NCI-H2227 treated with DMSO at 0.1 percent for 48 hours (cell line): ENCODE results near the gene THTPA.
"Not testable (repeated sequence)": the region's sequence is repeated elsewhere in the genome, so short reads cannot be mapped to it uniquely, and the experiment has no call there.

Source experiments
- DNase-seq: peaks from one replicate; lab custom pipeline; 2025; lab: John Stamatoyannopoulos, UW

Gene THTPA

DNA sequence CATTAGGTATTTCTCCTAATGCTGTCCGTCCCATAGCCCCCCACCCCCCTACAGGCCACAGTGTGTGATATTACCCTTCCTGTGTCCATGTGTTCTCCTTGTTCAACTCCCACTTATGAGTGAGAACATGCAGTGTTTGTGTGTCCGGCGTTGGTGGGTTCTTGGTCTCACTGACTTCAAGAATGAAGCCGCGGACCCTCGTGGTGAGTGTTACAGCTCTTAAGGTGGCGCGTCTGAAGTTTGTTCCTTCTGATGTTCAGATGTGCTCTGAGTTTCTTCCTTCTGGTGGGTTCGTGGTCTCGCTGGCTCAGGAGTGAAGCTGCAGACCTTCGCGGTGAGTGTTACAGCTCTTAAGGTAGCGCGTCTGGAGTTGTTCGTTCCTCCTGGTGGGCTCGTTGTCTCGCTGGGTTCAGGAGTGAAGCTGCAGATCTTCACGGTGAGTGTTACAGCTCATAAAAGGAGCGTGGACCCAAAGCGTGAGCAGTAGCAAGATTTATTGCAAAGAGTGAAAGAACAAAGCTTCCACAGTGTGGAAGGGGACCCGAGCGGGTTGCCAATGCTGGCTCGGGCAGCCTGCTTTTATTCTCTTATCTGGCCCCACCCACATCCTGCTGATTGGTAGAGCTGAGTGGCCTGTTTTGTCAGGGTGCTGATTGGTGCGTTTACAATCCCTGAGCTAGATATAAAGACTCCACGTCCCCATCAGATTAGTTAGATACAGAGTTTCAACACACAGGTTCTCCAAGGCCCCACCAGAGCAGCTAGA lies 27.9 kb downstream of the THTPA start:
- not testable (repeated sequence) for DNase-seq

DNA sequence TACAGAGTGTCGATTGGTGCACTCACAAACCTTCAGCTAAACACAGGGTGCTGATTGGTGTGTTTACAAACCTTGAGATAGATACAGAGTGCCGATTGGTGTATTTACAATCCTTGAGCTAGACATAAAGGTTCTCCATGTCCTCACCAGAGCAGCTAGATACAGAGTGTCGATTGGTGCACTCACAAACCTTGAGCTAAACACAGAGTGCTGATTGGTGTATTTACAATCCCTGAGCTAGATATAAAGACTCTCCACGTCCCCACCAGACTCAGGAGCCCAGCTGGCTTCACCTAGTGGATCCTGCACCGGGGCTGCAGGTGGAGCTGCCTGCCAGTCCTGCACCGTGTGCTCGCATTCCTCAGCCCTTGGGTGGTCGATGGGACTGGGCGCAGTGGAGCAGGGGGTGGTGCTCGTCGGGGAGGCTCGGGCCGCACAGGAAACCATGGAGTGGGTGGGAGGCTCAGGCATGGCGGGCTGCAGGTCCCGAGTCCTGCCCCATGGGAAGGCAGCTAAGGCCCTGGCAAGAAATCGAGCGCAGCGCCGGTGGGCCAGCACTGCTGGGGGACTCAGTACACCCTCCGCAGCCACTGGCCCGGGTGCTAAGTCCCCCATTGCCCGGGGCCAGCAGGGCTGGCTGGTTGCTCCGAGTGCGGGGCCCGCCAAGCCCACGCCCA lies 28.6 kb downstream of the THTPA start:
- DNase-seq = not testable (repeated sequence)

GRCh38 chr14:23588884-23589598 lies 33.0 kb downstream of the THTPA start:
- DNase-seq = peak; percentile 84

- DNase-seq = no peak
Measured at GRCh38 chr14:23589606-23590005, 33.5 kb downstream of the THTPA start.

DNA sequence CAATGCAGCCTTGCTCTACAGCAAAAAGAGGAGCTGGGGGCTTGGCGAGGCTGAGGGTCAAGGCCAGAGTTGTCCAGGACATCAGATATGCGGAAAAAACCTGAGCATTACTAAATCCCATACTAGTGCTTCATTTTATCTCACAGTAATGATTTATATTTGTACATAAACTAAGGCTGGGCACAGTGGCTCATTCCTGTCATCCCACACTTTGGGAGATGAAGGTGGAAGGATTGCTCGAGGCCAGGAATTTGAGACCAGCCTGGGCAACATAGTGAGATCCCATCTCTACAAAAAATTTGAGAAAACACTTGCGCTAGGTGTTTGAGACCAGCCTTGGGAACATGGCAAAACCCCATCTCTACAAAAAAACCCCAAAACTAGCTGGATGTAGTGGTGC lies 34.1 kb downstream of the THTPA start:
- no peak for DNase-seq

DNA sequence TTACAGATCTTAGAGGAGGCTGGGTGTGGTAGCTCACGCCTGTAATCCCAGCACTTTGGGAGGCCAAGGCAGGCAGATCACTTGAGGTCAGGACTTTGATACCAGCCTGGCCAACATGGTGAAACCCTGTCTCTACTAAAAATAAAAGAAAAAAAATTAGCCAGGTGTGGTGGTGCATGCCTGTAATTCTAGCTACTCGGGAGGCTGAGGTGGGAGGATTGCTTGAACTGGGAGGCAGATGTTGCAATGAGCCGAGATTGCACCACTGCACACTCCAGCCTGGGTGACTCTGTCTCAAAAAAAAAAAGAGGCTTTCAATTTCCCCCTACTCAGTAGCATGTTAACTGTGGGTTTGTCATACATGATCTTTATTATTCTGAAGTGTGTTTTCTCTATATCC lies 38.1 kb downstream of the THTPA start:
- not testable (repeated sequence) for DNase-seq

DNA sequence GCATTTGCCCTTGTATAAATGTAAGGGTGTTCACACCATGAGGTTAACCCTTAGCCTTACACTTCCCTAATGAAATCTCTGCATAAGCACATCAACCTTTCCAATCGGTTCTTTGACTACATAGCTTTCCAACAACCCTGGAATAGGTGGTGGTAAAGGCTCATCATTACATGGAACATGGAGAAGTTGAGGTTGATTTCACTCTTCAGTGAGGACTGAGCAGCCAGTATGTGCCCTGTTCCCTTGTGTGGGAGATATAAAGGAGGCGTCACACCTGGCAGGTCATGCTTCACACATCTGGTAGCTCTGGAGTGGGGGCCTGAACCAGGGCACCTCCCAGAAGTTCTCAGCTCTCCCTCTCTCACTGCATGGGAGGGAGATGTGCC lies 44.2 kb downstream of the THTPA start:
- DNase-seq = no peak

- DNase-seq = no peak
Measured at GRCh38 chr14:23600806-23601205, 44.7 kb downstream of the THTPA start.

GRCh38 chr14:23601424-23601823 lies 45.4 kb downstream of the THTPA start:
- no peak for DNase-seq

GRCh38 chr14:23601845-23602180 lies 45.7 kb downstream of the THTPA start:
- no peak for DNase-seq

GRCh38 chr14:23602181-23603095 lies 46.4 kb downstream of the THTPA start:
- no peak for DNase-seq

- DNase-seq = no peak
Measured at GRCh38 chr14:23603103-23603502, 47.0 kb downstream of the THTPA start.

- DNase-seq = no peak
Measured at GRCh38 chr14:23604148-23604547, 48.1 kb downstream of the THTPA start.

DNA sequence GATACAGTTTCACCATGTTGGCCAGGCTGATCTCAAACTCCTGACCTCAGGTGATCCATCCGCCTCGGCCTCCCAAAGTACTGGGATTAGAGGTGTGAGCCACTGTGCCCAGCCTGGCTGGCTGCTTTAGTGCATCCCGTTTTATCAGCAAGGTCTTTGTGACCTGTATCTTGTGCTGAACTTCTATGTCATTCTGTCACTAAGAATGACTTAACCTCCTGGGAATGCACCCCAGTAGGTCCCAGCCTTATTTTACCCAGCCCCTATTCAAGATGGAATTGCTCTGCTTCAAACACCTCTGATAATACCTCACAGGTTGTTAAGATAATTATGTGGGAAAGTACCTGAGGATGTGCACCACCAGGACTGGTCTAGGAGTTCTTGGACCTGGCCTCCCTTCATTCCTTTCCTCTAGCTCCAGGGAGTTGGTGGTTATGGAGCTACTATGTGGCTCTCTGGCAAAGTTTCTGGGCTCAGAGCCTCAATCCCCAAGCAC lies 48.7 kb downstream of the THTPA start:
- no peak for DNase-seq

DNA sequence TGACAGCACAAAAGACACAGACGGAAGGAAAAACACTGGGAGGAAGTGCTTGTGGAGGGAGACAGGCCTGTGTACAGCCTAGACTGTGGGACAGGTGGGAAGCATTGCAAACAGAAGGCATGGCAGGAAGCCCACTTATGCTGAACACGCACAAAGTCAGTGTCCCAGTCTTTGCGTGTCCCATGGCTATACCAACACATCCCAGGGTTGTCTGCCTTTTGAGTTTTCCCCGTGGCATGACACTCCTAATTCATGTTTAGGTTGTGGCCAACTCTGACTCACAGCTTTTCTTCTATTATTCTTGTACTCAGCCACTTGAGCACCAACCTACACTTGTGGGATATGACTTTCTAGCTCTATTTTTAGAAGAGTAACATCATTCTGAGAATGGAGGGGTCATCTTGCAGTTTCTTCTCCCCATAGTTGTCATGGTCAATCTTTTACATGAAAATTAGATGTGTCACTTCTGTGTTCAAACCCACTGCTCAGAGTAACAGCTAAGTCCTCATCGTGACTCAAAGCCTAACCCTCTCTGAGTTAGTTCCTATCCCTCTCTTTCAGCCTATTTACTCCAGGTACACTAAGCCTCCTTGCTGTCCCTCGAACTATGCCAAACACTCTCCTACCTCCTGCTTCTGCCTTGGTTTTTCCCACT lies 50.0 kb downstream of the THTPA start:
- no peak for DNase-seq

DNA sequence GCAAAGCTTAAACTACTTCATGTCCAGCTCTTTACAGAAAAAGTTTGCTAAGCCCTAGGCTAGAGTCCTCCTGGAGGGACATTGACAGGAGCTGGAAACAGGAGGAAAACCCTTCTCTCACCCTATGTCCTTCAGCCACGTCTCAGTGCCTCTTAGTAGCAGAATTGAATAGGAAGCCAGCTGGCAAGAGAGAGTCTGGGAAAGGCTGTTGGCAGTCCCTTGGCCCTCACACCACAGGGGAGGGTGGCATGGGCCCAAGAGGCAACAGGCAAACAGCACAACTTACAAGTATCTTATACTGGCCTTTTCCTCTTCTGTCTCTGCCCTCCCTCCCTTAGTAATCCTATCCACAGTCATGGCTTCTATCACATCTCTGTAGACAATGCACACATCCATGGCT lies 52.4 kb downstream of the THTPA start:
- no peak for DNase-seq

GRCh38 chr14:23609001-23609400 lies 52.9 kb downstream of the THTPA start:
- no peak for DNase-seq

- not testable (repeated sequence) for DNase-seq
Measured at GRCh38 chr14:23609411-23610089, 53.5 kb downstream of the THTPA start.
